NCI-H510A (cell line): ENCODE measurements around the gene MAD1L1.
"Not testable (repeated sequence)": the region's sequence is repeated elsewhere in the genome, so short reads cannot be mapped to it uniquely, and the experiment has no call there.

Source experiments
- DNase-seq: peaks from one replicate; lab custom pipeline; 2025; lab: John Stamatoyannopoulos, UW

Gene MAD1L1

DNA sequence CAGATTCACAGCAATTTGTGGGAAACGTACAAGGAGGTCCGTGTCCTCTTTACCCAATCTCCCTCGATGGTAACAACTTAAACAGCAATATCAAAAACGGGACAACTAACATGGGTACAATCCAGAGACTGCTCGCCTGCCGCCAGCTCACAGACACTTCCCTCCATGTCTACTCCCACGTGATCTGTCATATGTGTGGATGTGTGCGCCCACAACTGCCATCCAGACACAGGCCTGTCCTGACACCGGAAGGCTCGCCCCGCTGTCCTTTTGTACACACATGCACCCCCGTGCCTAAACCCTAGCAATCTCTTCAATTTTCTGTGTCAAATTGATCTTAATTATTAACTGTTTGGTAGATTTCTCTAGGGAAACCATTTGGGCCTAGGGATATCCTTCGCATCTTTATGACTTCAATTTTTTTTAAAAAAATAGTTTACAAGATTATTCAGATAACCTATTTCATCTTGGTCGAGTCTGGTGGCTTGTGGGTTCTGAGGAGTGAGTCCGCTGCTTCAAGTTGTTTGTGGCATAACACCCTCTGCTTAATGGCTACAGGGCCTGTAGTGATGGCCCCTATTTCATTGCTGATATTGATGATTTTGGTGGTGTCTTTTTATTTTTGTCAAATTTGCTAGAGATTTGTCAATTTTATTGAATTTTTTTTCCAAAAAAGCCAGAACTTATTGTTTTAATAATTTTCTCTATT lies 260.6 kb downstream of the MAD1L1 start:
- DNase-seq, result no peak

GRCh38 chr7:1970895-1971294 lies 261.9 kb downstream of the MAD1L1 start:
- DNase-seq, result no peak

DNA sequence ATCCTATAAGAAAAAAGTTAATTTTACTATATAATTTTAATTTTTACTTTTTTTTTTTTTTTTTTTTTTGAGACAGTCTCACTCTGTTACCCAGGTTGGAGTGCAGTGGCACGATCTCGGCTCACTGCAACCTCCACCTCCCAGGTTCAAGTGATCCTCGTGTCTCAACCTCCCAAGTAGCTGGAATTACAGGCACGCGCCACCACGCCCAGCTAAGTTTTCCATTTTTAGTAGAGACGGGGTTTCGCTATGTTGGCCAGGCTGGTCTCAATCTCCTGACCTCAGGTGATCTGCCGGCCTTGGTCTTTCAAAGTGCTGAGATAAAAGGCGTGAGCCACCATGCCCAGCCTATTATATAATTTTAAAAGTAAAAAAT lies 262.5 kb downstream of the MAD1L1 start:
- DNase-seq, result not testable (repeated sequence)

- no peak for DNase-seq
These were observed 263.1 kb downstream of the MAD1L1 start for GRCh38 chr7:1969459-1970284.

- no peak for DNase-seq
These were observed 264.2 kb downstream of the MAD1L1 start for GRCh38 chr7:1968397-1969111.

DNA sequence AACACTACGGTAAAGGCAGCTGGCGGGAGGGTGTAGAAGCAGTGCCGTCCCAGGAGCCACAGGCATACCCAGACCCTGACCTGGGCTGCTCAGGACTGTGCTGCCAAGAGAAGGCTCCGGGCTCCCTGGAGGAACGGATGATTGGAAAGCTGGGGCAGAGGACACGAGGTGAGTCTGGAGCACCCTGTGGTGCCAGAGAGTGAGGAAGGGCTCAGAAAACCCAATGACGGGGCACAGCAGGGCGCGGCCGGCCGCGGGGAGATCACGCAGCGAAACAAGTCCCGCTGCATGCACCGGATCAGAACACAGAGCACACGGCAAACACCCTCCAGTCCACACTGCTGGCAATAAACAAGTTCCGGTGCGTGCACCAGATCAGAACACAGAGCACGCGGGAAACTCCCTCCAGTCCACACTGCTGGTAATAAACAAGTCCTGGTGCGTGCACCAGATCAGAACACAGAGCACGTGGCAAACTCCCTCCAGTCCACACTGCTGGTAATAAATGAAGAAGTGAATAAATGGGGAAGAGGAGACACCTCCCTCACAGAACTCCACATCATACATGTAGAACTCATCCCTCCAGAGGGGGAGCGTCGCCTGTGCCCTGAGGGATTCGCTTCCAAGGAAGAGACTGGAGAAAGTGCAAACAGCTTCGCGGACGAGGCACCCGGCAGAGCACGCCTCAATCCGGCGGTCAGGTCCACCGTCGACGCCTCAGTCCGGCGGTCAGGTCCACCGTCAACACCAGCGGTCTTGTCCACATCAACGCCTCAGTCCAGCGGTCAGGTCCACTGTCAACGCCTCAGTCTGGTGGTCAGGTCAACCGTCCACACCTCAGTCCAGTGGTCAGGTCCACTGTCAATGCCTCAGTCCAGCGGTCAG lies 265.0 kb downstream of the MAD1L1 start:
- peak; percentile 60 for DNase-seq

- peak; percentile 91 for DNase-seq
These were observed 266.0 kb downstream of the MAD1L1 start for GRCh38 chr7:1966631-1967200.

DNA sequence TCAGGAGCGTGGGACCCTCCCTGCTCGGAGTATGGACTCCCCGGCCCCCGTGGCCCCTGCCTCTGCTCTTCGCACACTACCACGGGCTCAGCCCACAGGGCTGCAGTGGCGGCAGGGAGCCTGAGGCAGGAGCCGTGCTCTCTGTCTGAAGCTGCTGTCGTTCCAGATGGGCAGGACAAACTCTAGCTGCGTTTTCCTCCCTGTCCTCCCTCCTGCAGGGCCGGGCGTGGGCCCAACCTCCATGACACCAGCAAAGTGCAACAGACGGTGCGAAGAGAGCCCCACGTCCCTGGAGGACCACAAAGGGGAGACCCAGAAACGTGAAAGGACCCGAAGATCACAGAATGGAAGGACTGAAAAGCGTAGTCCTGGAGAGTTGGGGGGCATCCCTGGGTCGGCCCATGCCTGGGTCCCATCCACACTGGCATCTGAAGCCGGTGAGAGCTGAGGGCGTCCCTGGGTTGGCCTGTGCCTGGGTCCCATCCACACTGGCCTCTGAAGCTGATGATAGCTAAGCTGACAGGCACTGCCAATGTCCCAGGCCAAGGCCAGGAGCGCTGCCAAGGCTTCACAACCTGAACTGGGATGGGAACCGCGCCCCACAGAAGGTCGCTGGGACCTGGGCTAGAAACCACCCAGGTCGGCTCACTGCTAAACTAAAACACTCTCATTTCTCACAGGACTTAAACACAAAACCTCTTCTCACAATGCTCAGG lies 267.0 kb downstream of the MAD1L1 start:
- no peak for DNase-seq

- no peak for DNase-seq
These were observed 267.7 kb downstream of the MAD1L1 start for GRCh38 chr7:1964913-1965578.

DNA sequence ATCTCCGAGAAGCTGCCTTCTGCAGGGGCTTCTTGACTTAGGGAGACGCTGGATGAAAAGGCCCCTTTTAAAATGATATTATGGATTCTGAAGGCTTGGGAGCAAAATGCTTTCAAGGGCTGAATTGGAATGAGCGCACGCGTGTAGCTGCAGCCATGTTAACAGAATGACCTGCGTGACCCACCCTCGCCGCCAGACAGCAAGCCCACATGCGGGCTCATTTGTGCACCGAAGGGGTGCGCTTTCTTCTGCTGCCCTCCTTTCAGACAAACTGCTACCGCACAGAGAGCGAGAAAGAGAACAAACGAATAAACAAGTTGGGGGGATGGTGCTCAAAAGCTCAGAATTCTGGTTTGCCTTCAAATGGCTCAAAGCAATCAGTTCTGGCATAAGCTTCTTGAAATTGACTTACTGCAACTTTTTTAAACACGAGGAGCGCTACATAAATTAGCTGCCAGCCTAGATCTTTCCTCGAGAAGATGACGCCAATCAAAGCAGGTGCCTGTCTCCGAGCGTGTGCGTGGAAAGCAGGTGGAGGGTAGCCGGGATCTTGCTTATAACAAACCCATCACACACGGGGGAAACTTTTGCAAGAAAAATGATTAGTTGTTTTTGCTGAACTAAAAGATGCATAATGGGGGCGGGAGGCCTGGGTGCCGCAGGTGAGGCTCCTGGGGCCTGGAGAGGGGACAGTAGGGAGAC lies 268.4 kb downstream of the MAD1L1 start:
- DNase-seq, result no peak

GRCh38 chr7:1963575-1963974 lies 269.2 kb downstream of the MAD1L1 start:
- no peak for DNase-seq

DNA sequence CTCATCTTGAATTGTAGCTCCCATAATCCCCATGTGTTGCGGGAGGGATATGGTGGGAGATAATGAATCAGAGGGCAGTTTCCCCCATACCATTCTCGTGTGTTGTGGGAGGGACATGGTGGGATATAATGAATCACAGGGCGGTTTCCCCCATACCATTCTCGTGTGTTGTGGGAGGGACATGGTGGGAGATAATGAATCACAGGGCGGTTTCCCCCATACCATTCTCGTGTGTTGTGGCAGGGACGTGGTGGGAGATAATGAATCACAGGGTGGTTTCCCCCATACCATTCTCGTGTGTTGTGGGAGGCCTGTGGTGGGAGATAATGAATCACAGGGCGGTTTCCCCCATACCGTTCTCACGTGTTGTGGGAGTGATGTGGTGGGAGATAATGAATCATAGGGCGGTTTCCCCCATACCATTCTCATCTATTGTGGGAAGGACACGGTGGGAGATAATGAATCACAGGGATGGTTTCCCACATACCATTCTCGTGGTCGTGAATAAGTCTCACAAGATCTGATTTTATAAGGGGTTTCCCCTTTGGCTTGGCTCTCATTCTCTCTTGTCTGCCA lies 271.0 kb downstream of the MAD1L1 start:
- DNase-seq, result no peak

GRCh38 chr7:1959305-1959704 lies 273.4 kb downstream of the MAD1L1 start:
- DNase-seq, result no peak

DNA sequence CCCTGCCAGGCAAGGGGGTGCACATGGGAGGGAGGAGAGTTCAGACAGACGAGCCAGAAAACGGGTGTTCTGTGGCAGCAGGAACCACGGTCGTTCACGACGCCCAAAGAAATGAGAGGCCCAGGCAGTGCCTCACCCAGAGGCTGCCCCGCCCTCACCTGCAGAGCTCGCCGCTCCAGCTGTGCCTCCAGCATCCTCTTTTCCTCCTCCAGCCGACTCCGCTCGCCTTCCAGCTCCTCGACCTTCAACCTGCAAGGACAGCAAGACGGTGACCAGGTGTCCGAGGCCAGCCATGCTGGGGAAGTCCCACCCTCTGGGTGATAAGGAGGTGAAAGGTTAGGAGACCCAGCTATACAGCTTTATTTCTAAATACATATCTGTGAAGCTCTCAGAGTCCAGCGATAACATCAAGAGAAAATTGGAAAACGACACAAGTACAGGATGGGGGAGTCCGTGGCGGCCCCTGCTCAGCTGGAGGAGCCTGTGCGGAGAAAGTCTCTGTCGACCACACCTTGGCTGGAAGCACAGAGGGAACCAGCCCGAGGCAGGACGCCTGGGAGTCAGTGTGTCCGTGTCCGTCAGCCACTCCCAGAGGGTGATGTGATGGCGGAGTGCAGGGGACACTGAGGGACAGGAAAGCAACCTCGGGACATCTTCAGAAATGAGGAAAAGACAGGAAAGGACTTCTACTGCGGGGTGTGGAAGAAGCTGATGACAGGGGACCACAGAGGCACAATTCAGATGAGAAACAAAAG lies 275.1 kb downstream of the MAD1L1 start:
- no peak for DNase-seq

DNA sequence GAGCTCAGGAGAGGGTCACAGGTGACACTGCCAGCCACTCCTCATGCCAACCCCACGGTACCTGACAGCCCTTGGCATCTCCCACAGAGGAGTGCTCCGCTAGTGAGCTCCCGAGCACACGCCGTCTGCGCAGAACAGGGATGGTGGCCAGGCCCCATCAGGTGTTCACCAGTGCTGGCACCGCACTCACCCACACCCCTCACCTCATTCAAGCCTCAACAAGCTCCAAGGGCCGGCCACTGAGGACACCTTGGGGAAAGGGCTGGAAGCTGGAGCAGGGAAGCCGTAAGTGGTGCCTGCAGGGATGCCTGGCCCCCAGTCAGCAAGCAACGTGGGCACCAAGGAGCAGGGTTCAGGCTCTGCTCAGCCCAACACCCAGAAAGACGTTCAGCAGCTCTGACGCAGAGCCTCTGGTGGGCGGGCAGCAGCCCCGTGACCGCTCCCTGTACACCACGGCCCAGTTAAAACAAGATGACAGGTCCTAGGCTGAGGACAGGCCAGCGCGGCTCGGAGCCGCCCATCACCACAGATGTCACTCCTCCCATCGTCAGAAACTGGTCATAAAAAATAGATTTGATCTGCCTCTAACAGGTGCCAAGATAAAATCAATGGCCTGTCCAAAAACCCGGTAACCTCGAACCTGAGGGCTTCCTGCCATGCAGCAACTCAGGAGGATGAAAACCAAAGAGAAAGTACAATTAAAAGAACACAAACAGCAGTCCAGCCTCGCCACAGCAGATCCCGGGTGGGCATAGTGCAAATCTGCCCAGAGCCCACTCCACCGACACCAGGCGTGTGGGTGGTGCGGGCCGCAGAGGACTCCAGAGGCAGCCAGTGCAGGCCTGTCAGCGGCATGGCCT lies 275.9 kb downstream of the MAD1L1 start:
- no peak for DNase-seq

- no peak for DNase-seq
These were observed 276.6 kb downstream of the MAD1L1 start for GRCh38 chr7:1956141-1956540.

DNA sequence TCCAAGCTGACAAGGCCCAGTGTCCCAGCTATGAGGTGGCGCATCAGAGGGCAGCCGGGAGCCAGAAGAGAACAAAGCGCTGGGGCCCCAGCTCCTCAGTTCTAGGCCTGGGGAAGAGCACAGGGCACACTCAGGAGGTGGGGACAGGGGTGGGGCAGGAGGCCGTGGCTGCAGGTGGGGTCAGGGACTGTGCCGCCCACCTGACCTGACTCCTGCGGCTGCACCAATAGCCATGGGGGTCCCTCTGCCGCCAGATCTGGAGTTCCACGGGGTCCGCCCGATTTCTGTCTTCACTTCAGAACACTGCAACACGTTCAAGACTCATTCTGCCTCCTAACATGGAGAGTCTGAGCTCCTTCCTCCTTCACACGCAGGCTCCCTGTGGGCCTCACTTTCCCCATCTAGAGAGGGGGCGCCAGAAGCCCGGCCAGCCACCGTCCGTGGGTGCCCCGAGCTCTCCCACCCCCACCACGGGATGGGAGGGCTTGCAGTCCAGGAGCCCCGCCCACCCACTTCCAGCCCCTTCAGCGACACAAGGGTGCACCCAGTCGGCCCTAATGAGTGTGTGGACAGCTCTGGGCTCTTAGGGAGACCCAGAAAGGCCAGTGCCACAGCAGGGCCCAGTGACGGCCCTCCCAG lies 278.3 kb downstream of the MAD1L1 start:
- DNase-seq, result no peak
